Tibial nerve (tissue), 4 donors: ENCODE results near the gene DIAPH1.
A peak's percentile ranks its signal among the peaks of the same experiment; 100 is the strongest.

Experiments used
- EP300 ChIP-seq, 2 donors: sonication (generic); formaldehyde crosslinking; IDR thresholded peaks; one replicate each; pipeline ENCODE4 v1.6.1; 2017; ENCODE audit warnings: antibody characterized with exemption in 2 of 2, mild to moderate bottlenecking in 1 of 2
- POLR2A ChIP-seq, 2 donors: fragments of 450-650 bp; IDR thresholded peaks; one replicate each; pipeline ENCODE4 v1.6.1; 2017; ENCODE audit warnings: antibody characterized with exemption in 2 of 2, mild to moderate bottlenecking in 2 of 2, moderate library complexity in 2 of 2
- TF ChIP-seq, protein P1 (sequence below), 5 experiments: fragments of 200-600 bp in 3 of 5; fragments of 450-650 bp in 2 of 5; sonication (generic) in 3 of 5; IDR thresholded peaks; one replicate each; pipeline ENCODE4 v1.5.1; 2016 to 2019; ENCODE audit warnings: antibody characterized with exemption in 5 of 5, mild to moderate bottlenecking in 3 of 5, moderate library complexity in 2 of 5

GRCh38 chr5:141664733-141665461 lies 46.1 kb upstream of the DIAPH1 start:
- TF ChIP-seq, protein P1, sequence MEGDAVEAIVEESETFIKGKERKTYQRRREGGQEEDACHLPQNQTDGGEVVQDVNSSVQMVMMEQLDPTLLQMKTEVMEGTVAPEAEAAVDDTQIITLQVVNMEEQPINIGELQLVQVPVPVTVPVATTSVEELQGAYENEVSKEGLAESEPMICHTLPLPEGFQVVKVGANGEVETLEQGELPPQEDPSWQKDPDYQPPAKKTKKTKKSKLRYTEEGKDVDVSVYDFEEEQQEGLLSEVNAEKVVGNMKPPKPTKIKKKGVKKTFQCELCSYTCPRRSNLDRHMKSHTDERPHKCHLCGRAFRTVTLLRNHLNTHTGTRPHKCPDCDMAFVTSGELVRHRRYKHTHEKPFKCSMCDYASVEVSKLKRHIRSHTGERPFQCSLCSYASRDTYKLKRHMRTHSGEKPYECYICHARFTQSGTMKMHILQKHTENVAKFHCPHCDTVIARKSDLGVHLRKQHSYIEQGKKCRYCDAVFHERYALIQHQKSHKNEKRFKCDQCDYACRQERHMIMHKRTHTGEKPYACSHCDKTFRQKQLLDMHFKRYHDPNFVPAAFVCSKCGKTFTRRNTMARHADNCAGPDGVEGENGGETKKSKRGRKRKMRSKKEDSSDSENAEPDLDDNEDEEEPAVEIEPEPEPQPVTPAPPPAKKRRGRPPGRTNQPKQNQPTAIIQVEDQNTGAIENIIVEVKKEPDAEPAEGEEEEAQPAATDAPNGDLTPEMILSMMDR (IDR thresholded peaks at IDR 0.05): peak; percentile 79 to 91 (median 84)
- TF ChIP-seq POLR2A (IDR thresholded peaks at IDR 0.05) (no peak), EP300 (IDR thresholded peaks at IDR 0.05) (no peak)
